Retinal pigment epithelial cell (primary cell): ENCODE data around the gene PHF21A.
A peak's percentile ranks its signal among the peaks of the same experiment; 100 is the strongest.

ENCODE experiments used
- DNase-seq: peaks from one replicate; pipeline ENCODE4 v3.0.0-alpha.2; 2010; ENCODE audit warnings: low read depth
- H3K4me3 ChIP-seq: 2 replicates; pipeline ENCODE4 v1.5.1; 2011; ENCODE audit warnings: mild to moderate bottlenecking, low read length, control low read depth, moderate library complexity
- CTCF ChIP-seq: conservative IDR thresholded peaks from 2 replicates; pipeline ENCODE4 v1.5.1; 2011; ENCODE audit warnings: low read depth, low read length, control low read depth, inconsistent platforms

Gene PHF21A

GRCh38 chr11:46079662-46080061 lies 41.6 kb downstream of the PHF21A start:
- no peak for TF ChIP-seq CTCF
- no peak overlapping the region for H3K4me3 ChIP-seq
- DNase-seq, result no peak

GRCh38 chr11:46075928-46076327 lies 45.3 kb downstream of the PHF21A start:
- no peak for DNase-seq
- peak; percentile 38 for TF ChIP-seq CTCF

DNA sequence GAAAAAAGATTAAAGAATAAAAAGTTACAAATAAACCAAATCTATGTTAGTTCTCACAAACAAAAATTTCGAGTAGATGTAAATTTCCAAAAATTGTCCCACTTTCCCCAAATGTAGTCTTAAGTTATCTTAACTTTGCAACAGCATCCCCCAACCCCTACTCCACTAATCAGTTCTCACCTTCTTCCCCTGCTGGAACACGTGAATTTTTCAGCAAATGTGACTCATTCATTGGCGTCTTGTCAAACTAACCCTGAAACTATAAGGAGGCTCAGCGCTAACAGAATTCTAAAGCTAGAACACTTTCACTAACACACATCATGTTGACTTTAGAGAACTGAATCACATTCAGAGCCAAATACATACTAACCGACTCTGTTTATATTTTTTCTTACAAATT lies 46.1 kb downstream of the PHF21A start:
- H3K4me3 ChIP-seq, result no peak overlapping the region
- DNase-seq, result peak; percentile 63
- no peak for TF ChIP-seq CTCF

More at GRCh38 chr11:46075928-46076327, 45.3 kb downstream of the PHF21A start:
- no peak overlapping the region for H3K4me3 ChIP-seq

- no peak overlapping the region for H3K4me3 ChIP-seq
- DNase-seq, result no peak
- no peak for TF ChIP-seq CTCF
Observed at GRCh38 chr11:46073632-46074031, 47.6 kb downstream of the PHF21A start.

DNA sequence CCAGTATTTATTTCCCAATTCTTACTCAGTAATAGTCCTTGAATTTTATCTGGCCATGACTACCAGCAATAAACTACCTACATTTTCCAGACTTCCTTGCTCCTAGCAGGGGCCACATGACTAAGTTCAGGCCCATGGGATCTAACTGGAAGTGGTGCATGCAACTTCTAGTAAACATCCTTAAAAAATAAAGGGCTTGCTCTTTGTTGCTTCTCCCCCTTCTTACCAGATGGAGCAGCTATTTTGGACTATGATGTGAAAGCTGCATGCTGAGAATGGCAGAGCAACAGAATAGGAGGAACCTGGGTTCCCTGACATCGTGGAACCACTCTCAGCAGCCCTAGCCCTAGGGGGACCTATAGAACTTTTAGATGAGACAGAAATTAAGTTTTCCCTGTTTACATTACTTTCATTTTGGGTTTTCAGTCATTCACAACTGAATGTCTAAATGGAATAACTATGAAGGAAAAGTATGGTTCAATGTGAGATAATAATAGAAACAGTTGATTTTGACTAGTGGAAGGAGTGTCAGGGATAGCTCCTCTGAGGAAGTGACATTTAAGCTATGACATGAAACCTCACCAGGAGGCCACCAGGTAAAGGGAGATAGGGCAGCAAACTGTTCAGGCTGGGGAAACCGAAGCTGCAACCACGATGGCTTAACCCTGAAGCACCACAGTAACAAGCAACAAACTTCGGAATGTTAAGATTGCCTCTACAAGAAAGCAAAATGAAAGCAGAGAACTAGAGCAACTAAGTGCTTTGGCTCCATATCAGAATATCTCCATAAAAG lies 48.9 kb downstream of the PHF21A start:
- no peak for DNase-seq
- TF ChIP-seq CTCF, result no peak

DNA sequence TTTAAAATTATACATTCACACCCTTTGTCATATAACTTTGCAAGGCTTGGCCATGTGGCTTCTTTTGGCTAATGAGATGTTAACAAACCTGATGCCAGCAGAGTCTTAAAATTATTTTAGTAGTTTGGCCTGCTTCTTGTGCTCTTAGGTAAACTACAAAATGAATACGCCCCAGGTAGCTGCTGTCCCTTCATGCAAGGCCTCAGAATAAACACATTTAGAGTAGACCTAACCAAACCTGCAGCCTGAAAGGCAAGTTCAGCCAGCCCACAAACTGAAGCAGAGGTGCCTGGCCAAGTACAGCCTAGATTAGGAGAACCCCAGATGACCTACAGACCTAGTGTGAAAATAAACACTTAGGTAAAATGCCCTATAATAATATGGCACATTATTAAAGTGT lies 50.2 kb downstream of the PHF21A start:
- no peak for DNase-seq
- no peak for TF ChIP-seq CTCF
- H3K4me3 ChIP-seq, result no peak overlapping the region

More for the DNA sequence above, 48.9 kb downstream of the PHF21A start:
- no peak overlapping the region for H3K4me3 ChIP-seq

- no peak for TF ChIP-seq CTCF
- no peak overlapping the region for H3K4me3 ChIP-seq
- DNase-seq, result no peak
Observed at GRCh38 chr11:46069595-46069994, 51.7 kb downstream of the PHF21A start.
